T-helper 2 cell treated with Interferon-gamma antibody and Interleukin-4, amounts not matched to agents 5 μg/mL and 100 μg/mL, for 36 hours (primary cell): ENCODE results near the gene PRRT3.

Experiments used
- DNase-seq: peaks from one replicate; pipeline ENCODE4 v3.0.0; 2021; ENCODE audit warnings: low spot score
- H3K27ac Mint-ChIP-seq: one replicate; pipeline ENCODE4 v1.8.0; 2021; ENCODE audit warnings: mild to moderate bottlenecking, mixed read lengths
- H3K27me3 Mint-ChIP-seq: one replicate; pipeline ENCODE4 v1.8.0; 2021; ENCODE audit warnings: low read depth, mixed read lengths
- H3K36me3 Mint-ChIP-seq: one replicate; pipeline ENCODE4 v1.8.0; 2021; ENCODE audit warnings: low read depth, mixed read lengths
- H3K4me1 Mint-ChIP-seq: one replicate; pipeline ENCODE4 v1.8.0; 2021; ENCODE audit warnings: low read depth, mixed read lengths
- H3K4me3 Mint-ChIP-seq: one replicate; pipeline ENCODE4 v1.8.0; 2022; ENCODE audit warnings: mild to moderate bottlenecking, moderate library complexity, mixed read lengths
- H3K9me3 Mint-ChIP-seq: one replicate; pipeline ENCODE4 v1.8.0; 2021; ENCODE audit warnings: mixed read lengths

PRRT3 gene

DNA sequence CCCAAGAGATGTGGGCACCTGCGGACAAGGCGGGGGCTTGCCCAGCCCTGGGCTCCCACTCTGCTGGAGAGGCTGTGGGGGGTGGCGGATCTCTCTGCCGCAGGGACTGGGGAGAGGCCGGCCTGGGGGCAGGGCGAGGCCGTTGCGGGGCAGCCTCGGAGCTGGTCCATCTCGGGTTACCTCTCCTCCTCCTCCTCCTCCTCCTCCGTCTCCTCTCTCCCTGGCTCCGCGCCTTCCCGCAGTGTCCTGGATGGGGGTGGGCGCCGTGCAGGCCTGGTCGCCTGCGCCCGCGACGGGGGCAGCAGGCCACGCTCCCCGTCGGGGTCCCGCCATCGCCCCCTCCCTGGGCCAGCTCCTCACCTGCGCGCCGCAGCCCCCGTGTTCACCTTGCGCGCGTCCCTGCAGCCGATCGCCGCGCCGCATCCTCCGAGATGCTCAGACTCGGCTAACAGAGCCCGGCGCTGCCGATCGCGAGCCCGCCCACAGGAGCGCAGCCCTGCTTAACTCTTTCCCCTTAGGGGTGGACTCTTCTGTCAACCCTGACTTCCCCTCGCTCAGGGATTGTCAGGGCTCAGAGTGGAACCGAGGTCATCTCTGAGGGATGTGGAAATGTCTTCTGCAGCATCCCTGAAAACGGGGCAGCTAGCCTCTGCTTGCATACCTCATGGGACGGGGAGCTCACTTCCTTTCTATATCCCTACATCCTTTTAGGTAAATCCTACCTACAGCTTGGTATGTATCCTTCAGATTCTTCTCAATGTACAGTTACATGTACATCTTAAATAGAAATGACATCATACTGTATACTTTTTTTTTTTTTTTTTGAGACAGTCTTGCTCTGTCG, at the start of gene PRRT3:
PRRT3 (minus strand) TSS at position 447 of the 844 bp plus-strand sequence. CDS start 2,293 bp downstream, outside the sequence.
- DNase-seq: peak; percentile 52

DNA sequence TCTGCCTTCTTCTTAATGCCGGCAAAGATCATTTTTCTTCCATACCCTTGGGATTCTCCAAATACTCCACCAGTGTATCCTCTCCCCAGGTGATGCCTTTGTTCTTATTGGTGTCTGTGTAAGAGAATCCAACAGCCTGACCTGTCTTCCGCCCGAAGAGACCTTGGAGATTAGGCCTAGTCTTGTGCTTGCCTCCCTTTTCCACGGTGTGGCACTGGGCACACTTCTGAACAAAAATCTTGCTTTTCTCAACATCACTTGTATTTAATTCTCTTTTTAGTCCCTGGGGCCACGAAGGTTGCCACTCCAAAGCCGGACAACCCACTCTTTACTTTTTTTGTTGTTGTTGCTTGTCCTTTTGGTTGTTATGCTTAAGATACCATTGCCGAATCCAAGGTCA, 48.5 kb upstream of the PRRT3 start:
- H3K4me3 Mint-ChIP-seq: no peak overlapping the region
- peaks cover 28% of the 10 kb centered on the region for H3K36me3 Mint-ChIP-seq
- no peaks in the 10 kb centered on the region for H3K4me1 Mint-ChIP-seq
- no peak for DNase-seq
- H3K9me3 Mint-ChIP-seq: no peaks in the 10 kb centered on the region
- no peak overlapping the region for H3K27ac Mint-ChIP-seq
- H3K27me3 Mint-ChIP-seq: no peaks in the 10 kb centered on the region

More for the DNA sequence above, at the start of gene PRRT3:
- Mint-ChIP-seq H3K4me1 (peaks cover 14% of the 10 kb centered on the region), H3K9me3 (no peaks in the 10 kb centered on the region), H3K36me3 (no peaks in the 10 kb centered on the region), H3K27me3 (no peaks in the 10 kb centered on the region), H3K27ac (peak within 1 kb of the TSS; percentile 50), H3K4me3 (peak within 1 kb of the TSS; percentile 87)

DNA sequence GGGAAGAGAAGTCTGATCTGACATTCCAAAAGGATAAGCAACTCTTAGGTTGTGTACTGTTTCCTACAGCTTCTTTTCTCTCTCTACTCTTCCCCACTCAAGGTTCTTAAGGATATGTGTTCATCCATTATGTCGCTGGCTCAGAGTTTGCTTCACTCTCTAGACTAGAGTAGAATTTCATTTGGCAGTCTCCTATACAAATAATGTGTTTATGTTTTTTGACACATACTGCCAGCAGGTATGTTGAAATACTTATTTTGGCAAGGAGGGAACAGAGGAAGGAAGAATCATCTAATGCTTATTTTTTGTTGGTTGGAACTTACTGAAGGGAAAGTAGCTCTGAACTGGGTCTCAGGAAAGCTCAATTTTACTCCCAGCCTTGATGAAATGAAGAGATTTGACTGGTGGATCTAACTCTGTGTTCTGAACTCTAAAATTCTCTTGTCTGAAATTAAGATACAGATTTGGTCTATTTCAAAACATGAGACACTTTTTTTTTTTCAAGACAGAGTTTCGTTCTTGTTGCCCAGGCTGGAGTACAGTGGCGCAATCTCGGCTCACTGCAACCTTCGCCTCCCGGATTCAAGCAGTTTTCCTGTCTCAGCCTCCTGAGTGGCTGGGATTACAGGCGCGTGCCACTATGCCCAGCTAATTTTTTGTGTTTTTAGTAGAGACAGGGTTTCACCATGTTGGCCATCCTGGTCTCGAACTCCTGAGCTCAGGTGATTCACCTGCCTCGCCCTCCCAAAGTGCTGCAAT, 42.1 kb upstream of the PRRT3 start:
- H3K4me3 Mint-ChIP-seq: no peak overlapping the region
- H3K36me3 Mint-ChIP-seq: peaks cover 21% of the 10 kb centered on the region
- peaks cover 11% of the 10 kb centered on the region for H3K4me1 Mint-ChIP-seq

GRCh38 chr3:9986230-9986725, 34.1 kb upstream of the PRRT3 start:
- Mint-ChIP-seq H3K4me3 (peak overlapping the region; percentile 97), H3K4me1 (peaks cover 17% of the 10 kb centered on the region), H3K27ac (peak overlapping the region; percentile 99), H3K36me3 (peaks cover 14% of the 10 kb centered on the region), H3K27me3 (no peaks in the 10 kb centered on the region), H3K9me3 (no peaks in the 10 kb centered on the region)
- no peak for DNase-seq

More for the DNA sequence above, 42.1 kb upstream of the PRRT3 start:
- no peak overlapping the region for H3K27ac Mint-ChIP-seq
- no peaks in the 10 kb centered on the region for H3K9me3 Mint-ChIP-seq
- no peaks in the 10 kb centered on the region for H3K27me3 Mint-ChIP-seq
- no peak for DNase-seq

- peaks cover 20% of the 10 kb centered on the region for H3K4me1 Mint-ChIP-seq
- H3K27me3 Mint-ChIP-seq: no peaks in the 10 kb centered on the region
- H3K9me3 Mint-ChIP-seq: no peaks in the 10 kb centered on the region
- no peak for DNase-seq
- H3K36me3 Mint-ChIP-seq: peaks cover 20% of the 10 kb centered on the region
- no peak overlapping the region for H3K27ac Mint-ChIP-seq
- H3K4me3 Mint-ChIP-seq: no peak overlapping the region
Measured at GRCh38 chr3:9980251-9980650, 28.0 kb upstream of the PRRT3 start.

DNA sequence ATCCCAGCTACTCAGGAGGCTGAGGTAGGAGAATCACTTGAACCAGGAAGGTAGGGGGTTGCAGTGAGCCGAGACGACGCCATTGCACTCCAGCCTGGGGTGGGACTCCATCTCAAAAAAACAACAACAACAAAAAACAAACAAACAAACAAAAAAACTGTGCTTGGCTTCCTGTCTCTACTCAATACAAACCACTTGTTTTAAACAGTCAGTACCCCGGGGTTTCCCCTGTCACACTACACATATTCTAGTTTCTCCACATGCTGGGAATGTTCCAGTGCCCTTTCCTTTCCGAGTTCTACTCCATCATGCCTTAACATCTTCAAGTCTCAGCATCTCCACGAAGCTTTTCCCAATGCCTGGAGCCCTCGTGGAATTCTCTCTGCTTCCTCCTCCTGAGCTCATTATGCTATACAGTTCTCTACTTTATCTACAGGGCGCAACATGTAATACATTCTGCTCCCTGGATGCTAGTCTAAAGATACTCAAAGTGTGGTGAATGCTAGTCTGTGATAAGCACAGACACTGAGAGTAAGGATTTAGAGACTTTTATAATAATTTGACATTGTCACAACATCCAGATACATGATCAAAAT, 26.6 kb upstream of the PRRT3 start:
- Mint-ChIP-seq H3K27me3 (no peaks in the 10 kb centered on the region), H3K9me3 (no peaks in the 10 kb centered on the region), H3K4me3 (no peak overlapping the region), H3K36me3 (peaks cover 29% of the 10 kb centered on the region), H3K27ac (peak overlapping the region; percentile 43), H3K4me1 (peaks cover 20% of the 10 kb centered on the region)
- DNase-seq: no peak

DNA sequence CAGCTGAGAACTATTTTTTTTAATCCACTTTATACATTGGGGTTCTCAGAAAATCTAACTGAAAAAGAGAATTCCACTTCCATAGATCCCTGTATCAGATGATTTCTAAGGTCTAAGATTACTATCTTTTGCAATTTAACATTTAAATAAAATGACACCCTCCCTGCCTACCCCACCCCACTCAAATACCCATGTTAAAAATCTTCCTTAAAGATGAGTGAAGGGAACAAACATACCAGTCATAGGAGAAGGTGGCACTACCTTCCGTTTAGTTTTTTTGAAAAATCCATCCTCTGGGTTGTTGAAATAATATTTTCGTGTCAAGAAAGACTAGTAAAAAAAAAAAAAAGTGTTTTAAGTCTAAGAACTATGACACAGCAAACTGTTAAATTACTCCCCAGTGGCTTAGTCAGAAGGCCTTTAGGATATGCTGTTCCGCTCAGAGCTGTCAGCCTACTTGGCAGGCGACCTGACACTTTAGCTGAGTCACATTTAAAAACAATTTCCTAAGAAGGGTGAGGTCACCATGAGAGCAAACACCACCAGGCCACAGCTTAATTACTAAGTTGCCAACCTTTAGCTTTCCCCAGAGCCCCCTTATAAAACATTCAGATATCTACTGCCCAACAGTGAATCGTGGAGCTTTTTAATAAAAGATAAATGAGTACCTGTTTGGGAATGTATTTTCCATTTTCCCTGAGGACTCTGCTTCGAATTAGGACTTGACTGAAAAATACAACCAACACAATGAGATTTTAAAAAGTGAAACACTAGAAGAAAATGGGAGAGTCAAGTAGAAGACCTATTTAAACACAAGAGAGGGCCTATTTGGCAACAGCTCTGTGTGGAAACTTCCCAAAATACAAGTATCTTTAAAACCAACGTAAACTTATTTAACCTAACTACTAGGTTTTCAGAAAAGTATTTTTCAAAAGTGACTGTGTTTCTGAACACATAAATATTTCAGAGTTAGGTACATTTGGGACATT, 24.8 kb upstream of the PRRT3 start:
- Mint-ChIP-seq H3K4me1 (peaks cover 17% of the 10 kb centered on the region), H3K4me3 (no peak overlapping the region), H3K27me3 (no peaks in the 10 kb centered on the region), H3K36me3 (peaks cover 34% of the 10 kb centered on the region), H3K9me3 (no peaks in the 10 kb centered on the region), H3K27ac (peak overlapping the region; percentile 47)
- DNase-seq: peak; percentile 56

DNA sequence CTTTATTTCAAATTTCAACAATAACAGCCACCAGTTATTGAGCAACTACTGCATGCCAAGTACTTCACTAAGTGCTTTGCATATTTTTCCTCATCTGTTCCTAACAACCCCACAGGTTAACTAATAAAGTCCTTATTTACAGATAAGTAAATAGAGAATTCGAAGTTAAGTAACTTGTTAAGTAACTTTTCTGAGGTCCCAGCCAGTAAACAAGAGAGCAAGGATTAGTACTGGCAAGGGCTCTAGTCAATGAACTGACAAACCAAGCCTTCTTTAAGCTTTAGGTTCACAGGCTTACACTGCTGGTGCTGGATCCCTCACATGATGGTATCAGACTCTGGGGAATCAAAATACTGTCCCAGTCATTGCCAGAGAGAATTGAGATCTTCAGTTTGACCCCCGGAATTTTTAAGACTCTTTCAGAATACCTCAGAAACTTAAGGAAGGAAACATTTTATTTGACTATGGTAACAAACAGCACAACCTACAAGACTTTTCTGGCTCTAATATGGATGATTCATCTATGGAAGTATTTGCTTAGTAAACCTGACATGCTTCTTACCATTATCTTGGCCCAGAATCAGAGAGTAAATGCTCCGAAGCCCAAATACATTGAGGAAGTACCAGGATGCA, 17.9 kb upstream of the PRRT3 start:
- H3K27me3 Mint-ChIP-seq: no peaks in the 10 kb centered on the region
- no peaks in the 10 kb centered on the region for H3K9me3 Mint-ChIP-seq
- no peak overlapping the region for H3K4me3 Mint-ChIP-seq
- peaks cover 40% of the 10 kb centered on the region for H3K36me3 Mint-ChIP-seq
- no peaks in the 10 kb centered on the region for H3K4me1 Mint-ChIP-seq
- H3K27ac Mint-ChIP-seq: no peak overlapping the region
- DNase-seq: no peak

DNA sequence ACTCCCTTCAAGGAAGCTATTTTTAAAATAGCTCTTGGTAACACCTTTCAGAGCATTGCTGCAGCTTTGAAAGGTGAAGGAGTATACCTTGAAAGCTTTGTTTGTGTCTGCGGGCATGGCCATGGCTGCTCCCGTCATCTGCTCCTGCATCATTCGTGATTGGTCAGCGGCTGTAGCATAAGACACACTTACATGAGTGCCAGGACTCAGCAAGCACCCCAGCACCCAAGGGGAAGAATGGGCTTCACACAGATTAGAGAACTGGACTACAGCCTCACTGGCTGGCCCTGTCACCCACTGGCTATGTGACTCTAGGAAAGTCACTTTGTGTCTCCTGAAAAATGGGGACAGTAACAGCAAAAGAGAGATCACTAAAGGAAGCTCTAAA, 17.4 kb upstream of the PRRT3 start:
- no peak overlapping the region for H3K27ac Mint-ChIP-seq
- H3K27me3 Mint-ChIP-seq: no peaks in the 10 kb centered on the region
- H3K9me3 Mint-ChIP-seq: no peaks in the 10 kb centered on the region
- H3K4me1 Mint-ChIP-seq: no peaks in the 10 kb centered on the region
- DNase-seq: no peak
- peaks cover 38% of the 10 kb centered on the region for H3K36me3 Mint-ChIP-seq
- H3K4me3 Mint-ChIP-seq: no peak overlapping the region

GRCh38 chr3:9966841-9967240, 14.6 kb upstream of the PRRT3 start:
- H3K27ac Mint-ChIP-seq: no peak overlapping the region
- no peaks in the 10 kb centered on the region for H3K4me1 Mint-ChIP-seq
- peaks cover 29% of the 10 kb centered on the region for H3K36me3 Mint-ChIP-seq
- H3K27me3 Mint-ChIP-seq: no peaks in the 10 kb centered on the region
- no peak for DNase-seq
- H3K9me3 Mint-ChIP-seq: no peaks in the 10 kb centered on the region
- H3K4me3 Mint-ChIP-seq: no peak overlapping the region

DNA sequence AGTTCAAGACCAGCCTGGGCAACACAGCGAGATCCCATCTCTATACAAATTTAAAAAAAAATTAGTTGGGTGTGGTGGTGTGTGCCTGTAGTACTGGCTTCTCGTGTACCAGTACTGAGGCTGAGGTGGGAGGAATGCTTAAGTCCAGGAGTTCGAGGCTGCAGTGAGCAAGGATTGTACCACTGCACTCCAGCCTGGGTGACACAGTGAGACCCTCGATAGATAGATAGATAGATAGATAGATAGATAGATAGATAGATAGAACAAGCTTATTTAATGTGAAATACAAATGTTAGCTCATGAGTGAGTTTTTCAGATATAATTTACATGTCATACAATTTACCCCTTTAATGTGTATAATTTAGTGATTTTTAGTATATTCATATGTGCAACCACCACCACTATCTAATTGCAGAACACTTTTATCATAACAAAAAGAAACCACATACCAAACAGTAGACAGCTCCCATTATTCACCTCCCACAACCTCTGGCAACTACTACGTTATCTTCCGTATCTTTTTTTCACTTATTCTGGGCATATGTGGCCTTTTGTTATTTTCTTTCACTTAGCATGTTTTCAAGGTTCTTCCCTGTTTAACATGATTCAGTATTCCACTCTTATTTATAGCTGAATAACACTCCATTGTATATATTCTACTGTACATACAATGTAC, 13.1 kb upstream of the PRRT3 start:
- no peaks in the 10 kb centered on the region for H3K9me3 Mint-ChIP-seq
- H3K4me3 Mint-ChIP-seq: no peak overlapping the region
- H3K27me3 Mint-ChIP-seq: no peaks in the 10 kb centered on the region
- no peak for DNase-seq
- no peaks in the 10 kb centered on the region for H3K4me1 Mint-ChIP-seq
- no peak overlapping the region for H3K27ac Mint-ChIP-seq
- H3K36me3 Mint-ChIP-seq: peaks cover 22% of the 10 kb centered on the region

DNA sequence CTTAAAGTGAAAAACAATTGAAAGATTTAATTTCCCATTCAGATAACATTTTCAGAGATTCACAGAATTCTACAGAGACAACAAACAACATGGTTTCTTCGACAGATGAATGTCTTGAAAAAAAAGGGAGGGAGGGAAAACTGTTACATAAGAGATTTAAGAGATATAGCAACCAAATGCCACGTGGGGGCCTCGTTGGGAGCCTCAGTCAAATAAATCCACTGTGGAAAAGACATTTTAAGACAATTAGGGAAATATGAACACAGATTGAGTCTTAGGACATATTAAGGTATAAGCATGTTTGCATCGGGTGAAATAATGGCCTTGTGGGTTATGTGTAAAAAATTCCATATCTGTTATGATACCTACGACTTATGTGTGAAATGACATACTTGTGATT, 5.0 kb upstream of the PRRT3 start:
- DNase-seq: no peak
- H3K4me3 Mint-ChIP-seq: no peak overlapping the region
- H3K4me1 Mint-ChIP-seq: peaks cover 4% of the 10 kb centered on the region
- H3K27me3 Mint-ChIP-seq: no peaks in the 10 kb centered on the region
- H3K36me3 Mint-ChIP-seq: no peaks in the 10 kb centered on the region
- H3K27ac Mint-ChIP-seq: no peak overlapping the region
- no peaks in the 10 kb centered on the region for H3K9me3 Mint-ChIP-seq
